NCI-H1417 treated with DMSO at 0.1 percent for 48 hours (cell line): Measurements from ENCODE around the gene RASAL1.
A peak's percentile ranks its signal among the peaks of the same experiment; 100 is the strongest.
"Not testable (repeated sequence)": the region's sequence is repeated elsewhere in the genome, so short reads cannot be mapped to it uniquely, and the experiment has no call there.

Experiments used
- DNase-seq: peaks from one replicate; lab custom pipeline; 2025; lab: John Stamatoyannopoulos, UW

Gene RASAL1

GRCh38 chr12:113142173-113142885, 6.8 kb upstream of the RASAL1 start:
- DNase-seq: no peak

GRCh38 chr12:113141716-113142115, 6.2 kb upstream of the RASAL1 start:
- not testable (repeated sequence) for DNase-seq

- no peak for DNase-seq
Observed at GRCh38 chr12:113140706-113141105, 5.1 kb upstream of the RASAL1 start.

- DNase-seq: no peak
Observed at GRCh38 chr12:113138826-113139225, 3.3 kb upstream of the RASAL1 start.

GRCh38 chr12:113137861-113138783, 2.6 kb upstream of the RASAL1 start:
- no peak for DNase-seq

- DNase-seq: no peak
Observed at GRCh38 chr12:113136990-113137511, 1.5 kb upstream of the RASAL1 start.

- DNase-seq: no peak
Observed at GRCh38 chr12:113136128-113136989, 798 bp upstream of the RASAL1 start.

GRCh38 chr12:113134521-113134951, 1.0 kb downstream of the RASAL1 start:
- no peak for DNase-seq

GRCh38 chr12:113134071-113134470, 1.5 kb downstream of the RASAL1 start:
- no peak for DNase-seq

GRCh38 chr12:113133666-113134065, 1.9 kb downstream of the RASAL1 start:
- DNase-seq: no peak

- DNase-seq: no peak
Observed at GRCh38 chr12:113133036-113133435, 2.5 kb downstream of the RASAL1 start.

- no peak for DNase-seq
Observed at GRCh38 chr12:113131556-113131955, 4.0 kb downstream of the RASAL1 start.

GRCh38 chr12:113130457-113131135, 5.0 kb downstream of the RASAL1 start:
- no peak for DNase-seq

- DNase-seq: no peak
Observed at GRCh38 chr12:113129664-113130456, 5.7 kb downstream of the RASAL1 start.

- DNase-seq: no peak
Observed at GRCh38 chr12:113128802-113129663, 6.5 kb downstream of the RASAL1 start.

GRCh38 chr12:113127791-113128199, 7.8 kb downstream of the RASAL1 start:
- DNase-seq: no peak

GRCh38 chr12:113120670-113121370, 14.7 kb downstream of the RASAL1 start:
- no peak for DNase-seq

GRCh38 chr12:113119980-113120669, 15.4 kb downstream of the RASAL1 start:
- peak; percentile 49 for DNase-seq
